CD4-positive, alpha-beta T cell treated with Interleukin-17A for 4 hours (primary cell): ENCODE data around the gene SPTBN1.
"Not testable (repeated sequence)": the region's sequence is repeated elsewhere in the genome, so short reads cannot be mapped to it uniquely, and the experiment has no call there.

ENCODE experiments used
- DNase-seq: peaks from one replicate; pipeline ENCODE4 v3.0.0-alpha.2; 2020; ENCODE audit warnings: mixed read lengths

Gene SPTBN1

GRCh38 chr2:54681416-54681815 lies 225.3 kb downstream of the SPTBN1 start:
- DNase-seq = no peak

- no peak for DNase-seq
Measured at GRCh38 chr2:54683596-54683995, 227.5 kb downstream of the SPTBN1 start.

- no peak for DNase-seq
Measured at GRCh38 chr2:54685263-54685775, 229.2 kb downstream of the SPTBN1 start.

GRCh38 chr2:54687595-54688152 lies 231.5 kb downstream of the SPTBN1 start:
- DNase-seq = no peak

- DNase-seq = no peak
Measured at GRCh38 chr2:54691445-54692135, 235.5 kb downstream of the SPTBN1 start.

- no peak for DNase-seq
Measured at GRCh38 chr2:54692556-54692955, 236.4 kb downstream of the SPTBN1 start.

GRCh38 chr2:54695378-54695777 lies 239.3 kb downstream of the SPTBN1 start:
- DNase-seq = no peak

GRCh38 chr2:54697934-54698333 lies 241.8 kb downstream of the SPTBN1 start:
- no peak for DNase-seq

GRCh38 chr2:54698926-54699325 lies 242.8 kb downstream of the SPTBN1 start:
- not testable (repeated sequence) for DNase-seq

- no peak for DNase-seq
Measured at GRCh38 chr2:54699665-54700064, 243.5 kb downstream of the SPTBN1 start.

GRCh38 chr2:54701029-54701428 lies 244.9 kb downstream of the SPTBN1 start:
- DNase-seq = no peak

- DNase-seq = no peak
Measured at GRCh38 chr2:54704238-54704637, 248.1 kb downstream of the SPTBN1 start.

- no peak for DNase-seq
Measured at GRCh38 chr2:54704688-54705605, 248.8 kb downstream of the SPTBN1 start.

GRCh38 chr2:54706622-54707021 lies 250.5 kb downstream of the SPTBN1 start:
- DNase-seq = no peak

- DNase-seq = peak; percentile 11
Measured at GRCh38 chr2:54708584-54709335, 252.6 kb downstream of the SPTBN1 start.

- DNase-seq = peak; percentile 8
Measured at GRCh38 chr2:54709336-54709809, 253.2 kb downstream of the SPTBN1 start.

- DNase-seq = no peak
Measured at GRCh38 chr2:54710216-54710615, 254.1 kb downstream of the SPTBN1 start.

GRCh38 chr2:54712516-54712915 lies 256.4 kb downstream of the SPTBN1 start:
- DNase-seq = no peak

- DNase-seq = no peak
Measured at GRCh38 chr2:54714996-54715395, 258.9 kb downstream of the SPTBN1 start.

GRCh38 chr2:54716375-54716774 lies 260.2 kb downstream of the SPTBN1 start:
- no peak for DNase-seq

GRCh38 chr2:54720563-54720962 lies 264.4 kb downstream of the SPTBN1 start:
- DNase-seq = no peak
